Measurements from ENCODE around the gene MAN2A2. TPM values are rescaled to one million over a fixed set of nuclear protein-coding genes. Genes with fewer than 3 reads are reported as not detected.

Gene MAN2A2
- total RNA-seq, 1 donor from 2014 or later = 70.0 TPM

DNA sequence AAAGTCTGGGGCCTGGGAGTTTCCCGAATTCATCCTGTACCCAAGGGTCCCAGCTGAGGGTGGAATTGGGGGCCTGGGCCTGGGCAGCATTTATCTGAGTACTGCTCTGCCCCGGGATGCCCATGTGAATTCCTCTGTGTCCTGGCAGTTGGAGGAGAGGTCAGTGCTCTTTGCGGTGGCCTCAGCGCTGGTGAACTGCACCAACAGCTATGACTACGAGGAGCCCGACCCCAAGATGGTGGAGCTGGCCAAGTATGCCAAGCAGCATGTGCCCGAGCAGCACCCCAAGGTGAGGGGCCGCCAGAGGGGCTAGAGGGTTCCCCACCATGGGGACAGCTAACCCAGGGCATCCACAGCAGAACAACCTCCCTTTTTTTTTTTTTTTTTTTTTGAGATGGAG lies 45.4 kb downstream of the MAN2A2 start:
- no peaks in the 10 kb centered on the region for H3K4me1 Mint-ChIP-seq (ENCODE audit: unreplicated experiment)
- TF ChIP-seq, protein P1, sequence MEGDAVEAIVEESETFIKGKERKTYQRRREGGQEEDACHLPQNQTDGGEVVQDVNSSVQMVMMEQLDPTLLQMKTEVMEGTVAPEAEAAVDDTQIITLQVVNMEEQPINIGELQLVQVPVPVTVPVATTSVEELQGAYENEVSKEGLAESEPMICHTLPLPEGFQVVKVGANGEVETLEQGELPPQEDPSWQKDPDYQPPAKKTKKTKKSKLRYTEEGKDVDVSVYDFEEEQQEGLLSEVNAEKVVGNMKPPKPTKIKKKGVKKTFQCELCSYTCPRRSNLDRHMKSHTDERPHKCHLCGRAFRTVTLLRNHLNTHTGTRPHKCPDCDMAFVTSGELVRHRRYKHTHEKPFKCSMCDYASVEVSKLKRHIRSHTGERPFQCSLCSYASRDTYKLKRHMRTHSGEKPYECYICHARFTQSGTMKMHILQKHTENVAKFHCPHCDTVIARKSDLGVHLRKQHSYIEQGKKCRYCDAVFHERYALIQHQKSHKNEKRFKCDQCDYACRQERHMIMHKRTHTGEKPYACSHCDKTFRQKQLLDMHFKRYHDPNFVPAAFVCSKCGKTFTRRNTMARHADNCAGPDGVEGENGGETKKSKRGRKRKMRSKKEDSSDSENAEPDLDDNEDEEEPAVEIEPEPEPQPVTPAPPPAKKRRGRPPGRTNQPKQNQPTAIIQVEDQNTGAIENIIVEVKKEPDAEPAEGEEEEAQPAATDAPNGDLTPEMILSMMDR (IDR thresholded peaks at IDR 0.05) = no peak
- DNase-seq (ENCODE audit: extremely low spot score, unreplicated experiment) = no peak
- H3K36me3 Mint-ChIP-seq (ENCODE audit: unreplicated experiment) = peaks cover 46% of the 10 kb centered on the region
- no peak overlapping the region for H3K4me3 Mint-ChIP-seq (ENCODE audit: unreplicated experiment)
- H3K9me3 Mint-ChIP-seq (ENCODE audit: unreplicated experiment) = no peaks in the 10 kb centered on the region
- no peaks in the 10 kb centered on the region for H3K27me3 Mint-ChIP-seq (ENCODE audit: unreplicated experiment)
- no peak overlapping the region for H3K27ac Mint-ChIP-seq (ENCODE audit: unreplicated experiment)

DNA sequence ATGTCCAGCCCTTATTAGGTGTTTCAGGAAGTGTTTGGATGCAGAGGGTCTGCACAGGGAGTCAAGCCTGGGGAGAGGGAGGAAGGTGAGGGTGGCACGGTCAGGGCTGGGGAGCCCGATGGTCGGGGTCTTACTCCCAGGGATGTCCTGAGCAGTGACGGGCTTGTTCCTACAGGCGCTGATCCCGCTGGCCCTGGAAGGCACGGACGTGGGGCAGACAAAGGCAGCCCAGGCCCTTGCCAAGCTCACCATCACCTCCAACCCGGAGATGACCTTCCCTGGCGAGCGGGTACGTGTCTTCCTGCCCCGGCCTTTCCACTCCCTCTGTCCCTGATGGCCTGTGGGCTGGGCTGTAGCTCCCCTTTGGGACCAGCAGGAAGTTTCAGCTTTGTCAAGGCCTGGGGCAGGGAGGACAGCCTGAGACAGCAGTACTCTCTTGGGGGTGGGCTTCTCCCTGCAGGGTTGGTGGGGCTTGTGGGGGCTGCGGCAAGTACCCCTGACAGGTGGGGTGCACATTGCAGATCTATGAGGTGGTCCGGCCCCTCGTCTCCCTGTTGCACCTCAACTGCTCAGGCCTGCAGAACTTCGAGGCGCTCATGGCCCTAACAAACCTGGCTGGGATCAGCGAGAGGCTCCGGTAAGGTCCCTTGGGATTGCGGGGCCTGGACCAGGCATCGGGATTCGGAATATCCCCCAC lies 47.0 kb downstream of the MAN2A2 start:
- no peak for DNase-seq (ENCODE audit: extremely low spot score, unreplicated experiment)
- Mint-ChIP-seq H3K36me3 (ENCODE audit: unreplicated experiment) (peaks cover 39% of the 10 kb centered on the region), H3K27me3 (ENCODE audit: unreplicated experiment) (no peaks in the 10 kb centered on the region), H3K4me1 (ENCODE audit: unreplicated experiment) (peaks cover 3% of the 10 kb centered on the region), H3K27ac (ENCODE audit: unreplicated experiment) (no peak overlapping the region), H3K4me3 (ENCODE audit: unreplicated experiment) (no peak overlapping the region), H3K9me3 (ENCODE audit: unreplicated experiment) (no peaks in the 10 kb centered on the region)
- TF ChIP-seq, protein P1 (IDR thresholded peaks at IDR 0.05) = no peak

DNA sequence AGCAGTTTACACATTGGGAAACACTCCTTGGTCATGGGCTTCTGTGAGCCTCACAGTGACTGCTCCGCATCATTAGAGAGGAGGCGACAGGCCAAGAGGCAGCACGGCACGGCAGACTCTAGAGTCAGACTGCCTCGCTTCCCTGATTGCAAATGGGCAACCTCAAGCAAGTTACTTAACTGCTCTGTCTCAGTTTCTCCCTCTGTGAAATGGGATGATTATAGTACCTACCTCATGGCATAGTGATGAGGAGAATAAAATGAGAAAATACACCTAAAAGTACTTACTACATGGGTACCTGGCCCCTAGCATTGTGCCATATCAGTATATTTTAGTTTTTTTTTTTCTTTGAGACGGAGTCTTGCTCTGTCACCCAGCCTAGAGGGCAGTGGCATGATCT lies 47.6 kb downstream of the MAN2A2 start:
- peaks cover 39% of the 10 kb centered on the region for H3K36me3 Mint-ChIP-seq (ENCODE audit: unreplicated experiment)
- H3K4me1 Mint-ChIP-seq (ENCODE audit: unreplicated experiment) = peaks cover 9% of the 10 kb centered on the region
- no peaks in the 10 kb centered on the region for H3K9me3 Mint-ChIP-seq (ENCODE audit: unreplicated experiment)
- no peaks in the 10 kb centered on the region for H3K27me3 Mint-ChIP-seq (ENCODE audit: unreplicated experiment)
- no peak overlapping the region for H3K27ac Mint-ChIP-seq (ENCODE audit: unreplicated experiment)
- TF ChIP-seq, protein P1 (IDR thresholded peaks at IDR 0.05) = no peak
- DNase-seq (ENCODE audit: extremely low spot score, unreplicated experiment) = no peak
- H3K4me3 Mint-ChIP-seq (ENCODE audit: unreplicated experiment) = no peak overlapping the region

DNA sequence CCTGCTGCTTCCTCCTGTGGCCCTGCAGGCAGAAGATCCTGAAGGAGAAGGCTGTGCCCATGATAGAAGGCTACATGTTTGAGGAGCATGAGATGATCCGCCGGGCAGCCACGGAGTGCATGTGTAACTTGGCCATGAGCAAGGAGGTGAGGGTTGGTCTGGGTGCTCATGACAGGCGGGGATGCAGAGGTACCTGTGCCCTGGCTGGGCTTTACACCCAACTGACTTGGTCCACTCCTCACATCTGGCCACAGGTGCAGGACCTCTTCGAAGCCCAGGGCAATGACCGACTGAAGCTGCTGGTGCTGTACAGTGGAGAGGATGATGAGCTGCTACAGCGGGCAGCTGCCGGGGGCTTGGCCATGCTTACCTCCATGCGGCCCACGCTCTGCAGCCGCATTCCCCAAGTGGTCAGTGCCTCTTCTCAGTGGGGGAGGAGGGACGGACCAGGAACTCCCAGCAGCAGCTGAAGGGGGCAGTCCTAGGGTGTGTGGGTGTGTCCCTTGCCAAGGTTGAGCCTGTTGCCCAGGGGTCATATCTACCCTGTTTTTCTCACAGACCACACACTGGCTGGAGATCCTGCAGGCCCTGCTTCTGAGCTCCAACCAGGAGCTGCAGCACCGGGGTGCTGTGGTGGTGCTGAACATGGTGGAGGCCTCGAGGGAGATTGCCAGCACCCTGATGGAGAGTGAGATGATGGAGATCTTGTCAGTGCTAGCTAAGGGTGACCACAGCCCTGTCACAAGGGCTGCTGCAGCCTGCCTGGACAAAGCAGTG lies 50.0 kb downstream of the MAN2A2 start:
- Mint-ChIP-seq H3K4me3 (ENCODE audit: unreplicated experiment) (no peak overlapping the region), H3K9me3 (ENCODE audit: unreplicated experiment) (no peaks in the 10 kb centered on the region), H3K27me3 (ENCODE audit: unreplicated experiment) (no peaks in the 10 kb centered on the region), H3K27ac (ENCODE audit: unreplicated experiment) (no peak overlapping the region), H3K4me1 (ENCODE audit: unreplicated experiment) (peaks cover 23% of the 10 kb centered on the region), H3K36me3 (ENCODE audit: unreplicated experiment) (peaks cover 26% of the 10 kb centered on the region)
- TF ChIP-seq, protein P1 (IDR thresholded peaks at IDR 0.05) = no peak
- DNase-seq (ENCODE audit: extremely low spot score, unreplicated experiment) = no peak

Data from osteocyte (in vitro differentiated cells).